GM23248 (cell line): ENCODE measurements around the gene GOLPH3L. TPM values are rescaled to one million over a fixed set of nuclear protein-coding genes. Genes with fewer than 3 reads are reported as not detected.
"Not testable (repeated sequence)": the region's sequence is repeated elsewhere in the genome, so short reads cannot be mapped to it uniquely, and the experiment has no call there.

Experiments
- DNase-seq: peaks from one replicate; pipeline ENCODE4 v3.0.0-alpha.2; 2015
- H2AFZ ChIP-seq: fragments of 200-600 bp; sonication (generic); 2 replicates; pipeline ENCODE4 v1.6.1; 2016; ENCODE audit warnings: antibody characterized with exemption
- H3F3A ChIP-seq: fragments of 200-600 bp; sonication (generic); 2 replicates; pipeline ENCODE4 v1.6.1; 2016; ENCODE audit warnings: mild to moderate bottlenecking, antibody characterized with exemption, mixed run types; ENCODE audit not compliant: insufficient read depth
- H3K27ac ChIP-seq: fragments of 200-600 bp; sonication (generic); 2 replicates; pipeline ENCODE4 v1.5.1; 2016; ENCODE audit warnings: mild to moderate bottlenecking
- H3K27me3 ChIP-seq: fragments of 200-600 bp; sonication (generic); replicated peaks from 2 replicates; pipeline ENCODE4 v1.6.1; 2016; ENCODE audit warnings: mild to moderate bottlenecking; ENCODE audit not compliant: insufficient read depth
- H3K36me3 ChIP-seq: fragments of 200-600 bp; sonication (generic); 2 replicates; pipeline ENCODE4 v1.6.1; 2016; ENCODE audit warnings: low read depth, mild to moderate bottlenecking
- H3K4me1 ChIP-seq: fragments of 200-600 bp; sonication (generic); 2 replicates; pipeline ENCODE4 v1.6.1; 2016; ENCODE audit warnings: mild to moderate bottlenecking; ENCODE audit not compliant: insufficient read depth
- H3K4me2 ChIP-seq: fragments of 200-600 bp; sonication (generic); one replicate; pipeline ENCODE4 v1.6.1; 2016; ENCODE audit warnings: mild to moderate bottlenecking; ENCODE audit not compliant: unreplicated experiment
- H3K4me3 ChIP-seq: fragments of 200-600 bp; sonication (generic); 2 replicates; pipeline ENCODE4 v1.5.1; 2016; ENCODE audit warnings: mild to moderate bottlenecking
- H3K79me2 ChIP-seq: fragments of 200-600 bp; sonication (generic); 2 replicates; pipeline ENCODE4 v1.6.1; 2016; ENCODE audit warnings: mild to moderate bottlenecking; ENCODE audit not compliant: insufficient read depth
- H3K9ac ChIP-seq: fragments of 200-600 bp; sonication (generic); 2 replicates; pipeline ENCODE4 v1.6.1; 2016; ENCODE audit warnings: mild to moderate bottlenecking
- H3K9me2 ChIP-seq: fragments of 200-600 bp; sonication (generic); 2 replicates; pipeline ENCODE4 v1.6.1; 2016; ENCODE audit warnings: mixed run types, mild to moderate bottlenecking, moderate library complexity; ENCODE audit not compliant: insufficient read depth
- H3K9me3 ChIP-seq: fragments of 200-600 bp; sonication (generic); one replicate; pipeline ENCODE4 v1.6.1; 2017; ENCODE audit warnings: low read depth
- H4K20me1 ChIP-seq: fragments of 200-600 bp; sonication (generic); 2 replicates; pipeline ENCODE4 v1.6.0; 2016; ENCODE audit not compliant: insufficient read depth
- EZH2 ChIP-seq: fragments of 200-600 bp; sonication (generic); IDR thresholded peaks from 2 replicates; pipeline ENCODE4 v1.6.1; 2018; ENCODE audit warnings: antibody characterized with exemption, mild to moderate bottlenecking; ENCODE audit not compliant: insufficient read depth, poor library complexity, severe bottlenecking
- EZH2phosphoT487 ChIP-seq: fragments of 200-600 bp; sonication (generic); IDR thresholded peaks from 2 replicates; pipeline ENCODE4 v1.6.1; 2018; ENCODE audit warnings: antibody characterized with exemption, moderate library complexity, mild to moderate bottlenecking, low read depth; ENCODE audit not compliant: insufficient read depth
- WGBS, 2 experiments: methylation state at CpG; one replicate each; pipeline ENCODE4 v1.1.6; 2015 to 2017; ENCODE audit warnings: low lambda C conversion rate in 2 of 2, low coverage in 1 of 2; ENCODE audit errors: missing lambda C conversion rate in 2 of 2; 5-methylcytosine and 5-hydroxymethylcytosine counted together
- in situ Hi-C: fragments of 300-500 bp; cut with MboI; formaldehyde crosslinking; loops from 2 replicates; pipeline ENCODE4 v1.15.0; 2020
- polyA plus RNA-seq: library from polyadenylated mRNA; unstranded; fragments of >200 nt; fragmentation: Nextera tagmentation; extraction: Ambion mirVana; gene quantifications from 2 replicates; pipeline ENCODE4 v1.2.1, GENCODE V29; 2016
- total RNA-seq: library from RNA; depleted of rRNA; stranded (reverse); fragments of >200 nt; shearing (Covaris generic); gene quantifications from 2 replicates; pipeline ENCODE4 v1.2.3, GENCODE V29; 2014

The GOLPH3L gene
- total and polyA plus RNA-seq, 2 experiments from 2014 or later = 8.8 to 23.9 TPM

- Histone ChIP-seq H3K4me2 (no peak overlapping the region), H3F3A (no peaks in the 10 kb centered on the region), H3K27me3 (no peaks in the 10 kb centered on the region), H2AFZ (no peak overlapping the region), H3K36me3 (no peaks in the 10 kb centered on the region), H3K27ac (no peak overlapping the region), H3K4me3 (no peak overlapping the region), H3K4me1 (no peaks in the 10 kb centered on the region), H4K20me1 (no peaks in the 10 kb centered on the region), H3K9ac (no peak overlapping the region), H3K9me2 (no peaks in the 10 kb centered on the region), H3K9me3 (no peaks in the 10 kb centered on the region), H3K79me2 (no peaks in the 10 kb centered on the region)
- in situ Hi-C loops = no loop called here
- TF ChIP-seq EZH2phosphoT487 = no peak
- no peak for TF ChIP-seq EZH2
- 93% methylated on average over 17 to 21 of the region's 21 CpGs for WGBS, 2 experiments
- no peak for DNase-seq
Observed at GRCh38 chr1:150720098-150720497, 23.1 kb upstream of the GOLPH3L start.

GRCh38 chr1:150718225-150718891, 21.4 kb upstream of the GOLPH3L start:
- H3K4me1 ChIP-seq = no peaks in the 10 kb centered on the region
- TF ChIP-seq EZH2phosphoT487 (no peak), EZH2 (no peak)
- no peak overlapping the region for H3K4me2 ChIP-seq
- 70 to 73% methylated on average over 11 of the region's 11 CpGs for WGBS, 2 experiments
- H3K9me2 ChIP-seq = no peaks in the 10 kb centered on the region
- H2AFZ ChIP-seq = no peak overlapping the region
- H3K4me3 ChIP-seq = no peak overlapping the region
- no peaks in the 10 kb centered on the region for H3K27me3 ChIP-seq
- H3K9ac ChIP-seq = no peak overlapping the region
- no peaks in the 10 kb centered on the region for H3K79me2 ChIP-seq
- H3K27ac ChIP-seq = no peak overlapping the region
- H3K9me3 ChIP-seq = no peaks in the 10 kb centered on the region
- no peaks in the 10 kb centered on the region for H3F3A ChIP-seq
- no peak for DNase-seq
- no peaks in the 10 kb centered on the region for H3K36me3 ChIP-seq
- in situ Hi-C loops = no loop called here
- no peaks in the 10 kb centered on the region for H4K20me1 ChIP-seq

- H3K36me3 ChIP-seq, H3K4me3 ChIP-seq, H3K27me3 ChIP-seq, H3K9me3 ChIP-seq, H4K20me1 ChIP-seq, H3K4me2 ChIP-seq, H2AFZ ChIP-seq, H3K4me1 ChIP-seq, H3F3A ChIP-seq, H3K9ac ChIP-seq, H3K27ac ChIP-seq, DNase-seq, H3K9me2 ChIP-seq, in situ Hi-C loops, H3K79me2 ChIP-seq: not testable (repeated sequence)
- WGBS, 2 experiments = 56 to 78% methylated on average over 1 of the region's 1 CpG
Observed at GRCh38 chr1:150709031-150709430, 12.1 kb upstream of the GOLPH3L start.

GRCh38 chr1:150708595-150708994, 11.6 kb upstream of the GOLPH3L start:
- in situ Hi-C loops = no loop called here
- Histone ChIP-seq H3K79me2 (no peaks in the 10 kb centered on the region), H3F3A (no peaks in the 10 kb centered on the region), H2AFZ (no peak overlapping the region), H3K36me3 (no peaks in the 10 kb centered on the region), H3K27me3 (no peaks in the 10 kb centered on the region), H3K4me1 (no peaks in the 10 kb centered on the region), H3K9me2 (no peaks in the 10 kb centered on the region), H3K9ac (no peak overlapping the region), H3K4me2 (no peak overlapping the region), H4K20me1 (no peaks in the 10 kb centered on the region), H3K9me3 (no peaks in the 10 kb centered on the region), H3K27ac (no peak overlapping the region), H3K4me3 (no peak overlapping the region)
- no peak for DNase-seq
- TF ChIP-seq EZH2 (no peak), EZH2phosphoT487 (no peak)
- WGBS, 2 experiments = 98 to 99% methylated on average over 2 of the region's 2 CpGs

GRCh38 chr1:150706091-150706490, 9.1 kb upstream of the GOLPH3L start:
- H3K9me3 ChIP-seq = no peaks in the 10 kb centered on the region
- H4K20me1 ChIP-seq = no peaks in the 10 kb centered on the region
- no peak overlapping the region for H3K27ac ChIP-seq
- no peaks in the 10 kb centered on the region for H3K27me3 ChIP-seq
- no peak for DNase-seq
- TF ChIP-seq EZH2 (no peak), EZH2phosphoT487 (no peak)
- no peaks in the 10 kb centered on the region for H3K9me2 ChIP-seq
- H3K4me3 ChIP-seq = no peak overlapping the region
- H3K9ac ChIP-seq = no peak overlapping the region
- H2AFZ ChIP-seq = no peak overlapping the region
- H3K79me2 ChIP-seq = no peaks in the 10 kb centered on the region
- H3F3A ChIP-seq = no peaks in the 10 kb centered on the region
- H3K4me2 ChIP-seq = no peak overlapping the region
- no peaks in the 10 kb centered on the region for H3K36me3 ChIP-seq
- in situ Hi-C loops = no loop called here
- whole genome bisulfite sequencing, 2 experiments = 78 to 96% methylated on average over 1 of the region's 1 CpG
- H3K4me1 ChIP-seq = no peaks in the 10 kb centered on the region
